ENCODE results near the gene MMP15.
A peak's percentile ranks its signal among the peaks of the same experiment; 100 is the strongest.
"Not testable (repeated sequence)": the region's sequence is repeated elsewhere in the genome, so short reads cannot be mapped to it uniquely, and the experiment has no call there.

MMP15 gene

DNA sequence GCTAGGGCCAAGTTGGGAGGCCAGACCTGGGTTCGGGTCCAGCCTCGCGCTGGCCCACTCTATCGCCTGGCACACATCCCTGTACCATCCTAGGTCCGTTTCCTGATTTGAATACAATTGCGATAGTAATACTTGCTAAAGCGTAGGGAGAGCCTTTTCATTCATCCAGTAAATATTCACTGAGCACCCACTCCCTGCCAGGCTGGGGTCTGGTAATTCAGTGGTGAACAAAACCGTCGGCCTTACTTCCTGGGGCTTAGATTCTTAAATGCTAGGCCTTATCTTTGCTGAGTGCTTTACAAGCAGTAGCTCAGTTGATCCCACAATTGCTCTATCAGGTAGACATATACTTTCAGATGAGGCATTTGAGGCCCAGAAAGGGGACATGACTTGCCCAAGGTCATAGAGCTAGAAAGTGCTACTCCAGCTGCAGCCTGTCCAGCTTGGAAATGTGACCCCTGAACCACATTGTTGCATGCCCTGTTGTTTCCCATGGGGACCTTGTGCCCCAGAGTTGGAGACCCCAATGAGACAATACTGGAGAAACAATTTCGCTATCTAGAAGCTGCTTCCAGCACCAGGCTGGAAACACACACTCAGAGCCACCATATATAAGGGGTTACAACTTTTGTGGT, 23.7 kb upstream of the MMP15 start:
- Mint-ChIP-seq H3K27me3 (no peaks in the 10 kb centered on the region), H3K9me3 (no peaks in the 10 kb centered on the region), H3K27ac (peak overlapping the region in 1 of 2 donors; percentile 57), H3K4me3 (peak overlapping the region; percentile 91 to 93), H3K4me1 (peaks cover 65% of the 10 kb centered on the region)
- no peak for ATAC-seq
- DNase-seq: no peak

- peak overlapping the region in 1 of 2 donors; percentile 91 for H3K4me3 Mint-ChIP-seq
- no peak overlapping the region for H3K27ac Mint-ChIP-seq
- H3K9me3 Mint-ChIP-seq: no peaks in the 10 kb centered on the region
- ATAC-seq (no peak), DNase-seq (no peak)
- H3K4me1 Mint-ChIP-seq: peaks cover 62% of the 10 kb centered on the region
- no peaks in the 10 kb centered on the region for H3K27me3 Mint-ChIP-seq
Measured at GRCh38 chr16:58002416-58002800, 23.1 kb upstream of the MMP15 start.

DNA sequence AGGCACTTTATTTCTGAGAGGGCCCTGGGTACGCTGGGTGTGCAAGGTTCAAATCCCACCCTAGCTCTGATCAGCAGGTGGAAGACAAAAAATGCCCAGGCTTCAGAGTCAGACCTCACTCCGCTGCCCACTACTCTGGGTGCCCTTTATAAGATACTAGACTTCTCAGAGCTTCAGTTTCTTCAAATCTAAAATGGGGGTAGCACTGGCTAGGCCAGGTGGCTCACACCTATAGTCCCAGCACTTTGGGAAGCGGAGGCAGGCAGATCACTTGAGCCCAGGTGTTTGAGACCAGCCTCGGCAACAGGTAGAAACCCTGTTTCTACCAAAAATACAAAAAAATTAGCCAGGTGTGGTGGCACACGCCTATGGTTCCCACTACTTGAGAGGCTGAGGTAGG, 22.6 kb upstream of the MMP15 start:
- H3K4me1 Mint-ChIP-seq: peaks cover 57% of the 10 kb centered on the region
- no peak overlapping the region for H3K27ac Mint-ChIP-seq
- H3K4me3 Mint-ChIP-seq: no peak overlapping the region
- no peaks in the 10 kb centered on the region for H3K27me3 Mint-ChIP-seq
- no peaks in the 10 kb centered on the region for H3K9me3 Mint-ChIP-seq
- ATAC-seq: no peak
- no peak for DNase-seq

DNA sequence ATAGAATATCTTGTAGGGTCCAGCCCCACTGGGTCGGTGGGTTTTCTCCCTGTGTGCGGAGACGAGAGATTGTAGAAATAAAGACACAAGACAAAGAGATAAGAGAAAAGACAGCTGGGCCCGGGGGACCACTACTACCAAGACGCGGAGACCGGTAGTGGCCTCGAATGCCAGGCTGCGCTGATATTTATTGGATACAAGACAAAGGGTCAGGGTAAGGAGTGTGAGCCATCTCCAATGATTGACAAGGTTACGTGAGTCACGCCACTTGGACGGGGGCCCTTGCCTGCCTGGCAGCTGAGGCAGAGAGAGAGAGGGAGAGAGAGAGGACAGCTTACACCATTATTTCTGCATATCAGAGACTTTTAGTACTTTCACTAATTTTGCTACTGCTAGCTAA, 20.8 kb upstream of the MMP15 start:
- peaks cover 41% of the 10 kb centered on the region for H3K4me1 Mint-ChIP-seq
- H3K4me3 Mint-ChIP-seq, H3K27me3 Mint-ChIP-seq, ATAC-seq, DNase-seq, H3K9me3 Mint-ChIP-seq: not testable (repeated sequence)
- peak overlapping the region in 1 of 2 donors; percentile 79 for H3K27ac Mint-ChIP-seq

DNA sequence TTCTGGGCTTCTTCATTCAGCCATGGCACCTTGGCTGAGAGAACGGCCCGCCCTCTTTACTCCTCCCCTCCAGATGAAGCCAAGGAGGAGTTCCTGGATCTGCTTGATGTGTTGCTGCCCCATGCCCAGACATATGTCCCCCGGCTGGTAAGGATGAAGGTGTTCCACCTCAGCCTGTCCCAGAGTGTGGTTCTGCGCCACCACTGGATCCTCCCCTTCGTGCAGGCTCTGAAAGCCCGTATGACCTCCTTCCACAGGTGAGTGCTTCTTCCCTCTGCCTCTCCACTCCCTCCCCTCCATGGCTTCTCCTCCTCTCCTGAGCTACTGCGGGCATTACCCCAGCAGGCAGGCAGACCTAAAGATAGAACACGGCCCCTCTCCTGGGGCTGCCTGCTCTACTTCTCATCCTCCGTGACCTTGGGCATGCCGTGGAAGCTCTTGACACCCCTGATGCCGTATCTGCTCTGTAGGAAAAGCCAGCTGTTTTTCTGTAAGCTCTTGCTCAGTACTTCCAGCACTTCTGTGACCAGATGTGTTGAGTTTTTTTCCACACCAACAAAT, 15.6 kb upstream of the MMP15 start:
- no peaks in the 10 kb centered on the region for H3K27me3 Mint-ChIP-seq
- H3K27ac Mint-ChIP-seq: no peak overlapping the region
- H3K9me3 Mint-ChIP-seq: no peaks in the 10 kb centered on the region
- H3K4me1 Mint-ChIP-seq: peaks cover 3% of the 10 kb centered on the region
- no peak overlapping the region for H3K4me3 Mint-ChIP-seq
- ATAC-seq (no peak), DNase-seq (no peak)

DNA sequence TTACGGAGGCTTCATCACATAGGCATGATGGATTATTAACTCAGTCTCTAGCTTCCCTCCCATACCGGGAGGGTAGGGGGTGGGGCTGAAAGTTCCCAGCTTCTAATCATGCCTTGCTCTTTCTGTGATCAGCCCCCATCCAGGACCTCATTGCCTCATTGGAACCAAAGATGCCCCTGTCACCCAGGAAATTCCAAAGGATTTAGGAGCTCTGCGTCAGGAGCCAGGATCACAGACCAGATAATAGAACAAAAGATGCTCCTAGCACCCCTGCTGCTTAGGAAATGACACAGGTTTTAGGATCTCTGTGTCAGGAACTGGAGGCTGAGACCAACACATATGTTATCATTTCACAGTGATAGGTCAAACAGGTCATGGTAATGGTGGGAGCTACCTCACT, 14.7 kb upstream of the MMP15 start:
- no peak for DNase-seq
- no peaks in the 10 kb centered on the region for H3K9me3 Mint-ChIP-seq
- no peak overlapping the region for H3K27ac Mint-ChIP-seq

GRCh38 chr16:58011652-58012051, 13.9 kb upstream of the MMP15 start:
- Mint-ChIP-seq H3K4me3 (no peak overlapping the region), H3K27me3 (no peaks in the 10 kb centered on the region), H3K9me3 (no peaks in the 10 kb centered on the region), H3K27ac (no peak overlapping the region), H3K4me1 (no peaks in the 10 kb centered on the region)
- ATAC-seq: no peak
- DNase-seq: no peak

More for the DNA sequence above, 14.7 kb upstream of the MMP15 start:
- Mint-ChIP-seq H3K27me3 (no peaks in the 10 kb centered on the region), H3K4me3 (no peak overlapping the region), H3K4me1 (no peaks in the 10 kb centered on the region)
- no peak for ATAC-seq

- Mint-ChIP-seq H3K4me3 (no peak overlapping the region), H3K4me1 (no peaks in the 10 kb centered on the region), H3K27me3 (no peaks in the 10 kb centered on the region), H3K27ac (no peak overlapping the region), H3K9me3 (no peaks in the 10 kb centered on the region)
- ATAC-seq (no peak), DNase-seq (no peak)
Measured at GRCh38 chr16:58012481-58012880, 13.1 kb upstream of the MMP15 start.

DNA sequence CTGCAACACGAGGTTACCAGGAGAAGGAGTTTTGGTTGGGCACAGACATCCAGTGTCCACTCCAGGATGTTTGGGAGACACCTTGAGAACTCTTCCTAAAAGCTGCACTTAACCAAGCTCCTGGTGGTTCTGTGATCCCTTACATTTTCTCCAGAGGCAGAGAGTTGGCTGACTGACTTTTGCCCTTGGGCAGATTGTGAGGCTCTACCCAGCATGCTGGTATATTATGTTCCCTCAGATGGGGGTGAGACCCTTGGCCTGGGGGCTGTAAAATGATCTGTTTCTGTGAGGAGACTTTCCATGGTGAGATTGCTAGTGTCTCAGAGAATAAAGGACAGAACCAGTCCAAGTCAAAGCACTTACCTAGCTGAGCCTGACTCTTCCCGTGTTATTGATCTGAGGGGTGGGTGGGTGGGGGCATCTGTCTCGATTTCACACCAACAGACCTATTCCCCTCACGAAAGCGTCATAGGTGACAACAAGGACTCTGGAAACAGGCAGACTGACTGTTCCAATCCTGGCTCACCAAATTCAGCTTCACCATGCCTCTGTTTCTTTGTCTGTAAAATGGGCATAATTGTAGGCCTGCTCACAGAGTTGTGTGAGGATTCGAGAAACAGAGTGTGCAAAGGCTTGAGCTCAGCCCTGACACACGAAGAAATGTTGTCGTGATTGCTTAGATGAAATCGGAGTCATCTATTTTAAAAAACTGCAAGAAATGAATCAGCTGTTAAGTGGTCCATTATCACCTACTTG, 12.2 kb upstream of the MMP15 start:
- H3K9me3 Mint-ChIP-seq: no peaks in the 10 kb centered on the region
- no peaks in the 10 kb centered on the region for H3K4me1 Mint-ChIP-seq
- ATAC-seq (no peak), DNase-seq (no peak)
- no peak overlapping the region for H3K4me3 Mint-ChIP-seq
- H3K27me3 Mint-ChIP-seq: no peaks in the 10 kb centered on the region
- peak overlapping the region in 1 of 2 donors; percentile 27 for H3K27ac Mint-ChIP-seq

DNA sequence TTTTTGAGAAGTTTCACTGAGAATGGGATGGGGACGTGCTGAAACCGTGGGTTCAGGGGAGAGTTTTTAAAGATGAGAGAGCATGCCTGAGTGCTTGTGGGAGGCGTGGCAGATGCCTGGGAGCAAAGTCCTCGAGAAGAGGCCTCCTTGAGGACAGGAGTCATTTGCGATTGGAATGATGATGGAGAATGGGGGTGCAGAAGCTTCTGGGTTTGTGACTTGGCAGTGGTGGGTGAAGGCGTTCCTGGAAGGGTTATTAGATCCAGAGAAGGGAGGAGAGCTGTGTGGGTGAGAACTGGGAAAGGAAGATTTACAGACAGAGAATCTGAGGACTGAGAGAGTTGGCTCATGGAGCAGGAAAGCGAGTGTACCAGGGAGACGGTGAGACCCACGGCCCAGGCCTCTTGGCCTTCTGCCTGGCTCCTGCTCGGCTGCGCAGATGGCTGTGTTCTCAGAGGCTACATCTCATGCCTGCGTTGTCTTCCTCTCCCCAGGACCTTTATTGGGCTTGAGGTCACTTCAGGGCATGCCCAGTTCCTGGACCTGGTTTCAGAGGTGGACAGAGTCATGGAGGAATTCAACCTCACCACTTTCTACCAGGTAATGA, 8.6 kb upstream of the MMP15 start:
- peaks cover 7% of the 10 kb centered on the region for H3K4me1 Mint-ChIP-seq
- H3K27ac Mint-ChIP-seq: no peak overlapping the region
- no peak overlapping the region for H3K4me3 Mint-ChIP-seq
- no peaks in the 10 kb centered on the region for H3K9me3 Mint-ChIP-seq
- no peaks in the 10 kb centered on the region for H3K27me3 Mint-ChIP-seq
- DNase-seq (no peak), ATAC-seq (no peak)

GRCh38 chr16:58018803-58019202, 6.8 kb upstream of the MMP15 start:
- Mint-ChIP-seq H3K27me3 (no peaks in the 10 kb centered on the region), H3K27ac (no peak overlapping the region), H3K4me1 (peaks cover 7% of the 10 kb centered on the region), H3K9me3 (no peaks in the 10 kb centered on the region), H3K4me3 (no peak overlapping the region)
- no peak for ATAC-seq
- DNase-seq: no peak

DNA sequence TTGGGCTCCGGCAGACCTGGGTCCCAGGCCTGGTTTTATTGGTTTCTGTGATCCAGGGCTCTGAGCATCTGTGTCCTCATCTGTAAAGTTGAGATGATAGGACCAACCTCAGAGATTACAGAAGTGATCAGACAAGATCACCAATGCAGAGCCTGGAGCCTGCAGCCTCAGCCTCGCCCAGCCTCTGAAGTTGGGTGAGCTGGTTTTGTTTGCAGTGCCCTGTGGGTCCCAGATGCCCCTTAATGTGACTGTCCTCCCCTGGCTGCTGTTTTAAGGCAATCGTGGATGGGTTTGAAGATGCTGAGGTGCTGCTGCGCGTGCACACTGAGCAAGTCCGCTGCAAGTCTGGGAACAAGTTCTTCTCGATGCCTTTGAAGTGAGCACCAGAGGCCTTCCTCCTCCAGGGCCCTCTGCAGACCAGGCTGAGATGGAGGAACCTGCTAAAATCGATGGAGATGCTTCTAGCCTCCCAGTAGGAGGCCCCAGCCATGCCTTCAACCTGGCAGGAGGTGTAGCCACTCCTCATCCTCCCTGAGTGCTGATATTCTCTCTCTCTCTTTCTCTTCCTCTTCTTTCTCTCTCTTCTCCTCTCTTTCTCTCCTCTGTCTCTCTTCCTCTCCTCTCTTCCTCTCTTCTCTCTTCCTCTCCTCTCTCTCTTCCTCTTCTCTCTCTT, 5.6 kb upstream of the MMP15 start:
- Mint-ChIP-seq H3K27ac (no peak overlapping the region), H3K4me3 (no peak overlapping the region), H3K9me3 (no peaks in the 10 kb centered on the region), H3K27me3 (no peaks in the 10 kb centered on the region), H3K4me1 (peaks cover 15% of the 10 kb centered on the region)
- no peak for ATAC-seq
- DNase-seq: no peak

DNA sequence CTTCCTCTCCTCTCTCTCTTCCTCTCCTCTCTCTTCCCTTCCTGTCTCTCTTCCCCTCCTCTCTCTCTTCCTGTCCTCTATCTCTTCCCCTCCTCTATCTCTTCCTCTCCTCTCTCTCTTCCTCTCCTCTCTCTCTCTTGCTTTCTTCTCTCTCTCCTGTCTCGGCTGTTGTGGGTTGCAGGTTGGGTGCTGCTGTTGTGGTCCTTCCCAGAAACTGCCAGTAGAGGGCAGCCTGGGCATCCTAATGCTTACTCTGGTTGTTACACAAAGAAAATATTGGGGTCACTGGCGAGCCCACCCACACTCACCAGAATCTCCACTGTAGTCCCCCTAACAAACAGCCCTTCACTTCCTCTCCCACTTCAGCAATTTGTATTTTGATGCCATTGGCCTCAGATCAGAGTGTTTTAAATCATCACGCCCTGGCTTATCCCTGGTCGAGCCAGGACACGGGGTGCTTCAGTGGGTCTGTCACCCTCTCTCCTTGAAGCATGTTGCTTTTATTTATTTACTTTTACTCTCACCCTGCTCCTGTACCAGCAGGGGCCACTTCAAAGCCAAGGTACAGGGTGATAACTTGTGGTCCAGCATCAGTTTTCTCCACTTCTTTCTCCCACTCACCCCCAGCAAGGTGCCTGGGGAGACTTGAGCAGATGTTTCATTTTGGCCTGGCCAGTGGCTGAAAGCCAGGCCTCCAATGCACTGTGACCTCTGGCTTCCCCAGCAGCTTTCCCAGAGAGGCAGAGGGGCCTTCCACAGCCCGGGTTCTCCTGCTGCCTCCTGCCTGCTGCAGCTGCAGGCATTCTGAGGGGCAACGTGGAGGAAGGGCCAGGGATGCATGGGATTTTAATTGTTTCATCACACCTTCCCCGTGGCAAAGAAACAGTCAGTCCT, 4.7 kb upstream of the MMP15 start:
- no peaks in the 10 kb centered on the region for H3K27me3 Mint-ChIP-seq
- H3K4me1 Mint-ChIP-seq: peaks cover 17% of the 10 kb centered on the region
- H3K4me3 Mint-ChIP-seq: no peak overlapping the region
- ATAC-seq (no peak), DNase-seq (peak; percentile 50 to 55)
- no peaks in the 10 kb centered on the region for H3K9me3 Mint-ChIP-seq
- H3K27ac Mint-ChIP-seq: peak overlapping the region in 1 of 2 donors; percentile 88

DNA sequence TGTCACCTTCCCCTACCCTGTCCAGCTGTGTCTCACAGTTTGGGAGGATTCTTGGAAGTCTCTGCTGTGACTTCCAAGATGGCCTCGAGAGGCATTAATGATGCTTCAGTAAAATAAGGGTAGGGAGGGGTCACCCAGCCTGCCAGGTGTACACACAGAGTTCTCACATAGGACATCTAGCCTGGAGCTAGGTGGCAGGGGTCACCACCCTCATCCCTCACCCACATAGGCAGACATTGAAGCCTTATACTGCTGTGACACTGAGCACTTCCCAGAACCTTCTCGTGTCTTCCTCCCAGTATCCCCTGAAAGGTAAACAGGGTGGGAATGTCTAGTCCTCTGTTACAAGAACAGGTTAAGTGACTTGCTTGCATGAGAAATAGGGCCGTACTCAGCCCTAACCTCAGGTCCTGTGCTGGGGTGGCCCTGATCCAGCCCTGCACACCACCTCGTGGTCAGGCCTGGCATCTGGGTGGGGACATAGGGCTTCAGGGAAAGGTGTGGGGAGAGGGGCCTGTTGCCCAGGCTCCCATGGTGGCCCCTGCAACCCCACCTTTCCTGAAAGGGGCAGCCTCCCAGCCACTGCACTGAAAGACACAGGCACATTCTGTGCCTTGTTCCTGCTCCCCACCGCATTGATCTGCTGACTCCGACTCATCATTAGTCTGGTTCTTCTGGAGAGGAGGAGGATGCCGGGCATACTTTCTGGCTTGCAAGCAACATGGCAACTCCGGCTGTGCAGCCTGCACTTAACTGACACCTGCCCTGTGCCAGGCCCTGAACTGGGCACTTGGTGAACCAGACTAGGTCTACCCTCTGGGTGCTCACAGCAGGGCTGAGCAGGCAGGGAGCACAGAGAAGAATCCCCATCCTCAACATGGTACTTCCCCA, 3.6 kb upstream of the MMP15 start:
- no peaks in the 10 kb centered on the region for H3K27me3 Mint-ChIP-seq
- H3K4me3 Mint-ChIP-seq: no peak overlapping the region
- H3K9me3 Mint-ChIP-seq: no peaks in the 10 kb centered on the region
- no peak overlapping the region for H3K27ac Mint-ChIP-seq
- DNase-seq (no peak), ATAC-seq (no peak)
- peaks cover 17% of the 10 kb centered on the region for H3K4me1 Mint-ChIP-seq

Data from stimulated activated naive CD8-positive, alpha-beta T cell treated with anti-CD3 and anti-CD28 coated beads, Interleukin-15, amount 100 ng/mL, for 72 hours (primary cell).